Renal pelvis (tissue), 4 donors: ENCODE data around the gene USH1G. TPM values are rescaled to one million over a fixed set of nuclear protein-coding genes. Genes with fewer than 3 reads are reported as not detected.

ENCODE experiments used
- DNase-seq: peaks from one replicate; pipeline ENCODE4 v3.0.0-alpha.2; 2013
- polyA plus RNA-seq, 3 donors: library from polyadenylated mRNA; unstranded; fragments of 120-200 nt; gene quantifications; one replicate each; pipeline ENCODE4 v1.2.1, GENCODE V29; 2013; ENCODE audit not compliant: insufficient read length in 3 of 3

USH1G gene
- polyA plus RNA-seq, 3 donors, result 0.77 to 1.1 (median 1.1) TPM

GRCh38 chr17:74954665-74955421 is 31.8 kb upstream of the USH1G start:
- no peak for DNase-seq

- no peak for DNase-seq
These were observed 31.1 kb upstream of the USH1G start for GRCh38 chr17:74954115-74954514.

- DNase-seq, result no peak
These were observed 30.2 kb upstream of the USH1G start for GRCh38 chr17:74953134-74953687.

- no peak for DNase-seq
These were observed 29.5 kb upstream of the USH1G start for GRCh38 chr17:74952431-74953133.

GRCh38 chr17:74951680-74952421 is 28.8 kb upstream of the USH1G start:
- DNase-seq, result no peak

- no peak for DNase-seq
These were observed 28.0 kb upstream of the USH1G start for GRCh38 chr17:74951065-74951464.

GRCh38 chr17:74950207-74950606 is 27.2 kb upstream of the USH1G start:
- no peak for DNase-seq

- DNase-seq, result no peak
These were observed 26.5 kb upstream of the USH1G start for GRCh38 chr17:74949455-74950115.

- no peak for DNase-seq
These were observed 24.1 kb upstream of the USH1G start for GRCh38 chr17:74947041-74947754.

- DNase-seq, result no peak
These were observed 23.6 kb upstream of the USH1G start for GRCh38 chr17:74946641-74947040.

GRCh38 chr17:74945543-74945942 is 22.5 kb upstream of the USH1G start:
- DNase-seq, result no peak

GRCh38 chr17:74943808-74944522 is 20.9 kb upstream of the USH1G start:
- DNase-seq, result no peak

- no peak for DNase-seq
These were observed 18.2 kb upstream of the USH1G start for GRCh38 chr17:74941128-74941725.

- no peak for DNase-seq
These were observed 16.5 kb upstream of the USH1G start for GRCh38 chr17:74939534-74939933.

GRCh38 chr17:74938194-74938950 is 15.3 kb upstream of the USH1G start:
- no peak for DNase-seq

- no peak for DNase-seq
These were observed 14.3 kb upstream of the USH1G start for GRCh38 chr17:74937064-74938051.

GRCh38 chr17:74936470-74936799 is 13.4 kb upstream of the USH1G start:
- DNase-seq, result no peak
